DMS153 (cell line): Measurements from ENCODE around the gene CUTA.
A peak's percentile ranks its signal among the peaks of the same experiment; 100 is the strongest.
"Not testable (repeated sequence)": the region's sequence is repeated elsewhere in the genome, so short reads cannot be mapped to it uniquely, and the experiment has no call there.

ENCODE experiments used
- DNase-seq: peaks from one replicate; lab custom pipeline; 2025; lab: John Stamatoyannopoulos, UW

The CUTA gene

GRCh38 chr6:33405386-33405940, 12.4 kb downstream of the CUTA start:
- DNase-seq: no peak

DNA sequence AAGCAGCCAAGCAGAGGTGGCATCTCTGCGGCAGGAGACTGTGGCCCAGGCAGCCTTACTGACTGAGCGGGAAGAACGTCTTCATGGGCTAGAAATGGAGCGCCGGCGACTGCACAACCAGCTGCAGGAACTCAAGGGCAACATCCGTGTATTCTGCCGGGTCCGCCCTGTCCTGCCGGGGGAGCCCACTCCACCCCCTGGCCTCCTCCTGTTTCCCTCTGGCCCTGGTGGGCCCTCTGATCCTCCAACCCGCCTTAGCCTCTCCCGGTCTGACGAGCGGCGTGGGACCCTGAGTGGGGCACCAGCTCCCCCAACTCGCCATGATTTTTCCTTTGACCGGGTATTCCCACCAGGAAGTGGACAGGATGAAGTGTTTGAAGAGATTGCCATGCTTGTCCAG, 13.0 kb downstream of the CUTA start:
- no peak for DNase-seq

- DNase-seq: not testable (repeated sequence)
These were observed 18.0 kb downstream of the CUTA start for GRCh38 chr6:33399881-33400280.

DNA sequence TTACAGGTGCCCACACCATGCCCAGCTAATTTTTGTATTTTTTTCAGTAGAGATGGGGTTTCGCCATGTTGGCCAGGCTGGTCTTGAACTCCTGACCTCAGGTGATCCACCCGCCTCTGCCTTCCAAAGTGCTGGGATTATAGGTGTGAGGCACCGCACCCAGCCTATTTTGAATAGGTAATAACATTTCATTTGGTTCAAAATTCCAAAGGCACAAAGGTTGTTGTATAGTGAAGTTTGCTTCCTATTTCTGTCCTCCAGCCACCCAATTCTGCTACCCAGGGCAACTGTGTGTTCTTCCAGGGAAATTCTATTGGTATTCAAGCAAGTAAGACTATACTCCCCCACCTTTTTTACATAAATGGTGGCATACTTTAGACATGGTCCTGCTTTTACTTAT, 19.3 kb downstream of the CUTA start:
- DNase-seq: not testable (repeated sequence)

DNA sequence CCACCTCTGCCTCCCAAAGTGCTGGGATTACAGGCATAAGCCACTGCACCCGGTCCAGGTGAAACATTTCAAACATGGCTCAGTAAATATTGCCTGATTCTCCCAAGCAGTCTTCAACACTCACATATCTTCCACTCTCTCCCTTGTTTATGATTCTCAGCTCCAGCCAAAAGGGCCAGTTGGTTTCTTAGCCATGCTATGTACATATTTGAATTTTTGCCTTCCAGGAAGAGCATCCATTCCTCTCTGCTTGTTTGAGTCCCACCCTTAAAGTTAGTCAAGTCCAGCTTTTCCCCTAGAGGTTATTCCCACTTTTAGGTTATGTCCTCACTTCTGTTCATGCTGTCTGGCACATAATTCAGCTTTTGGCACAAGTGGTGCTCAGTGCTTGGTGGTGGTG, 20.4 kb downstream of the CUTA start:
- no peak for DNase-seq

GRCh38 chr6:33392979-33393378, 24.9 kb downstream of the CUTA start:
- no peak for DNase-seq

GRCh38 chr6:33392595-33392948, 25.3 kb downstream of the CUTA start:
- no peak for DNase-seq

DNA sequence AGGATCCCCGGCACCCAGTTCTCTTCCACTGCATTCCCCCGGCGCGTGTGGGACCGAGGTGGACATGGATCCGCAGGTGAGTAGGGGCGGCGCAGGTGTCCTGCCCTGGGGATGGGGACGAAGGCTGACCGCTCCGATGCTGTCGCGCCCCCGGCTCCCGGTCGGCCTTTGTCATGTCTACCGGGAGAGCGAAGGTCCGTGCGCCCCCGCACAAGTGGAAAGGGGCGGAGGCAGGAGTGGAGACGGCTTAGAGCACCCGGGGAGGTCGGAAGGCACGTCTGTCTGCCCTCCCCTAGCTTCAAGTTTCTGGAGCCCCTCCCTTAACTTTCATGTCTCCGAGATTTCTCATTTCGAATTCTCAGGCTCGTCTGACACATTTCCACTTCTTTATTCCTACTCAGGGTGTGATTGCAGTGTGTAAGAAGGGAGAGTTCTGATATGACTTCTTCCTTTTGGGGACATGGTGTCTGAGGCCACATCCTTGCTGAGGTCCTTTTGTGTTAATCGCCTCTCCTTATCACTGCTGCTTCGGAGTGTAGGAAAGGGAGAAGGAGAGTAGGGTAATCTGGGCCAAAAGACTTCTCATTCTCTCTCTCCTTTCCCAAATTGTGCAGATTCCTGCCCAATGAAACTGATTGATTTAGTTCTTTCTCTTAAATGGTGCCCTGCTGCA, 25.8 kb downstream of the CUTA start:
- no peak for DNase-seq

DNA sequence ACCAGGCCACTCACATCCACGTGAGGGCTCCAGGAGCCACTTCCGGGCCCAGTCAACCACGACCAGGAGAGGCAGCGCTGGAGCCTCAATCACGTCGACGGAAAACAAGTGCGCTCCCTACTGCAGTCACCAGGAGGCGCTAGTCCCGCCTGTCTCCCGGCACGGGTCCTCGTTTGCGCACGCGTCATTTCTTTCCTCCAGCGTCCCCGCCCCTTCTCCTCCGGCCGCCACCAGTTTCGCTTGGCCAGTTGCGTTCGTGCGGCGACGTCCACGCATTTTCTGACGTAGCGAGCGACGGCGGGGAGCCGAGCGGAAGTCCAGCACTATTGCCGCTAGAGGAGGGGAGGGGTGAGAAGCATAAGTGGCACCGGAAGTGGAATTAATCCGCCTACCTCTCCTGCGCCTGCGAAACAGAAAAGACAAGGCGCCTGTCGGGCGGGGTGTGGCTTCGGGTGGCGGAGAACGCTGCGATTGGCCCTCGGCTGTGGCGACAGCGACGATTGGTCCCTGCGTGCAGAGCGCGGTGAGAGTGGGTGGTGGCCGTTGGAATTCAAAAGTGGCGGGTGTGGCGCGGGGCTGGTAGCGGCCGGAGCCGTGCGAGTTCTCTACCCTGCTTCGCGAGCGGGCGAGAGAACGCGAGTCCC, 26.5 kb downstream of the CUTA start, which contains the start of gene KIFC1:
TSS of gene KIFC1 (plus strand) at position 546 of the 644 bp plus-strand sequence. CDS start 163 bp downstream, outside the sequence.
- DNase-seq: peak; percentile 100

- DNase-seq: no peak
These were observed 27.1 kb downstream of the CUTA start for GRCh38 chr6:33390767-33391277.

DNA sequence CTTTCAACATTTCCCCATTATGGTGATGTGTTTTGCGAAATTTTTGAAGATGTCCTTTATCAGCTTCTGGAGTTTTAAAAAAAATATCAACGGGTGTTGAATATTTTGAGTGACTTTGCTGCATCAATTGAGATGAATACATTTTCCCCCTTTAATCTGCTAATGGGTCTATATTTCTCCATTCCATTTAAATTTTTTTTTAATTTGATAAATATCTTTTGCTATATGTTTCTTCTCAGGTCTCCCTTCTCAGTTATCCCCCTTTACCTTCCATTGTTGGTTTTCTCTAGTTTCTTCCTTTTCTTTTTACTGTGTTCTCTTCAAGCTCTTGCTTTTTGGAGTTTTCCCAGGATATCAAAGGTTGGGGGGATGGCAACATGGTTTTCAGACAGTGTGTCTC, 27.7 kb downstream of the CUTA start:
- no peak for DNase-seq

GRCh38 chr6:33384581-33385020, 33.3 kb downstream of the CUTA start:
- DNase-seq: no peak

GRCh38 chr6:33383427-33384185, 34.3 kb downstream of the CUTA start:
- no peak for DNase-seq

DNA sequence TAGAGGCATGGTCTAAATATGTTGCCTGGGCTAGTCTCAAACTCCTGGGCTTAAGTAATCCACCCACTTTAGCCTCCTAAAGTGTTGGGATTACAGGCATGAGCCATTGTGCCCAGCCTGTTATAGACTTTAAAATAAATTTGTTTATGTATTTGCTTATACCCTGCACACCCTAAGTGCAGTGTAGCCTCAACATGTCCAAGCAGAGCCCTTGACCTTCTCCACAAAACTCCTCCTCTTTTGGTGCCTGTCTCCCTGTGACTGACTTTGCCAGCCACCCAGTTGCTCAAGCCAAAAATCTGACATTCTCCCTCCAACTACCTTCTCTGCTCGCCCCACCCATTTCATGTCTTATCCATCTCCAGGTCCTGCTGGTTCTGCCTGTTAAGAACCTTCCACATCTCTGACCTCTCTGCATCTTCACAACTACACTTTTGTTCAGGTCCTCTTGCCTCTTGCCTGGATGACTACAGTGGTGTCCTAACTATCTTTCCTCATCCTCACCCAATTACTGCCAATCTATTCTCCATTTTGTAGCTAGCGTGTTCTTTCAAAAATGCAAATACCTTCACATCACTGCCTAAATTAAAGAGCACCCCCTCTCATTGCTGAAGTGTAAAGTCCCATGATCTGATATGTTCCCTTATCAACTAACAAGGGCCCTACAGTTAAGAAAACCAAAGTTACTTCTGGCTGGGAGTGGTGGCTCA, 37.5 kb downstream of the CUTA start:
- DNase-seq: no peak

GRCh38 chr6:33379184-33379583, 38.7 kb downstream of the CUTA start:
- DNase-seq: not testable (repeated sequence)

GRCh38 chr6:33377171-33377570, 40.7 kb downstream of the CUTA start:
- DNase-seq: no peak

DNA sequence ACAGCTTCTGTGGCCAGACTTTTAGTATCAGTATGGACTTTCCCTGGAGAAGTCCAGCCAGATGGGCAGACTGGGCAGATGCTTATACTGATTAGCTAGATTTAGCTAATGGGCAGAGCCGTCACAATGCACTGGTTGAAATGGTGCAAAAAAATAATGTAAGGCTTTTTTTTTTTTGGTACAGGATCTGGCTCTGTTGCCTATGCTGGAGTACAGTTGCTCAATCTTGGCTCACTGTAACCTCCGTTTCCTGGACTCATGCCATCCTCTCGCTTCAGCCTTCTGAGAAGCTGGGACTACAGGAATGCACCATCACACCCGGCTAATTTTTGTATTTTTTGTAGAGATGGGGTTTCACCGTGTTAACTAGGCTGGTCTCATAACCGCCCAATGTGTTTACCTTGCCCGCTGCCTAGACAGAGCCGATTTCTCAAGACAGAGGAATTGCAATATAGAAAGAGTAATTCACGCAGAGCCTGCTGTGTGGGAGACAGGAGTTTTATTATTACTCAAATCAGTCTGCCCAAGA, 42.7 kb downstream of the CUTA start:
- no peak for DNase-seq

DNA sequence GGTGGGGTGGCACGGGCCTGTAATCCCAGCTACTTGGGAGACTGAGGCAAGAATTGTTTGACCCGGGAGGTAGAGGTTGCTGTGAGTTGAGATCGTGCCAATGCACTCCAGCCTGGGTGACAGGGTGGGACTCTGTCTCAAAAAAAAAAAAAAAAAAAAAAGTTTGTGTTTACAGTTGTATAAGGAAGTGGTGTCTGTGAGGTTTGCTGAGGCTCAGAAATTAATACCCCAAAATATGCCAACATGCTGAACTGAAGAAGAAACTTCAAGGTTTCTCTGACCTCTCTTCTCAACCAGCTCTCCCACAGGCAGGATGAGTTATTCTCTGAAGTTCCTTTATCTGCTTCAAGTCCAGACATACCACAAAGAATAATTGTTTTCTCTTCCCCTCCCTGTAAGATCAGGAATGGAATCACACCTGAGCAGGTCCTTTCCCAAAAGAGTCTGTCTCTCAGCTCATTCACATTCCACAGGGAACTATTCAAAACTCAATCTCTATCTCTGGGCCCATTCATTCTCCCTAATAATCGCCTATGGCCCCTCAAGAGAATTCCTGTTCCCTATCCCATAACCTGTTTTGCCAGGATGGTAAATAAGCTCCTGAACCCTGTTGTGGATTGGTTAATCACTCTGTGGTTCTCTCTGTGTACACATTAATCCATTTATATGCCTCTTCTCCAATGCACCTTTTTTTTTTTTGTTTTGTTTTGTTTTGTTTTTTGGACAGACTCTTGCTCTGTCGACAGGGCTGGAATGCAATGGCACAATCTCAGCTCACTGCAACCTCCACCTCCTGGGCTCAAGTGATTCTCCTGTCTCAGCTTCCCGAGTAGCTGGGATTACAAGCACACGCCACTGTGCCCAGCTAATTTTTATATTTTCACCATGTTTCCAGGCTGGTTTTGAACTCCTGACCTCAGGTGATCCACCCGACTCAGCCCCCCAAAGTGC, 43.7 kb downstream of the CUTA start:
- DNase-seq: no peak

DNA sequence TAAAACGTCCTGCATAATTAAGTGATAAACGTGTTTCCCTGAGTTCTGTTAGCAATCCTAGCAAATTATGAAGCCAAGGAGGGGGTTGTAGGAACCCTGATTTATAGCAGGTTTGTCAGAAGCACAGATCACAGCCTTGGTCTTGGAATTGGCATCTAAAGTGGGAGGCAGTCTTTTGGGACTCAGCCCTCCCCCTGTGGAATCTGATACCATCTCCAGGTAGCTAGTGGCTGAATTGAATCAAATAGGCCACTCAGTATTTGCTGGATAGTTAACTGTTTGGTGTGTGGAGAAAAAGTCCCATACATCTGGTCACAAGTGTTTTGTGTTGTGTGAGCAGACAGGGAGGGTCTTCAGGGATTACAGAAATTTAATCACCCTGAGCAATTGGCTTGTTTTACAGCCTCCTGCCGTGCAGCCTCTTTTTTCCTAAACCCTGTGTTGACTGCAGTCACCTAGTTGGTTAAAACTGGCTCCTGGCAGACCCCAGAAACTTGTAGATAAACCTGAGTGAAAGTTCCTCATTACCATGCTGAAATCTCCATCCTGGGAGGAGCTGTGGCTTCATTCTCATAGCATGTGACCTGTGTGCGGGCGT, 45.3 kb downstream of the CUTA start:
- DNase-seq: no peak

- not testable (repeated sequence) for DNase-seq
These were observed 46.0 kb downstream of the CUTA start for GRCh38 chr6:33371901-33372300.
